ENCODE results near the gene SLMAP.

Gene SLMAP

GRCh38 chr3:57889807-57890206 is 133.7 kb downstream of the SLMAP start:
- DNase-seq (ENCODE audit: low spot score): no peak
- TF ChIP-seq, protein P1, sequence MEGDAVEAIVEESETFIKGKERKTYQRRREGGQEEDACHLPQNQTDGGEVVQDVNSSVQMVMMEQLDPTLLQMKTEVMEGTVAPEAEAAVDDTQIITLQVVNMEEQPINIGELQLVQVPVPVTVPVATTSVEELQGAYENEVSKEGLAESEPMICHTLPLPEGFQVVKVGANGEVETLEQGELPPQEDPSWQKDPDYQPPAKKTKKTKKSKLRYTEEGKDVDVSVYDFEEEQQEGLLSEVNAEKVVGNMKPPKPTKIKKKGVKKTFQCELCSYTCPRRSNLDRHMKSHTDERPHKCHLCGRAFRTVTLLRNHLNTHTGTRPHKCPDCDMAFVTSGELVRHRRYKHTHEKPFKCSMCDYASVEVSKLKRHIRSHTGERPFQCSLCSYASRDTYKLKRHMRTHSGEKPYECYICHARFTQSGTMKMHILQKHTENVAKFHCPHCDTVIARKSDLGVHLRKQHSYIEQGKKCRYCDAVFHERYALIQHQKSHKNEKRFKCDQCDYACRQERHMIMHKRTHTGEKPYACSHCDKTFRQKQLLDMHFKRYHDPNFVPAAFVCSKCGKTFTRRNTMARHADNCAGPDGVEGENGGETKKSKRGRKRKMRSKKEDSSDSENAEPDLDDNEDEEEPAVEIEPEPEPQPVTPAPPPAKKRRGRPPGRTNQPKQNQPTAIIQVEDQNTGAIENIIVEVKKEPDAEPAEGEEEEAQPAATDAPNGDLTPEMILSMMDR (IDR thresholded peaks at IDR 0.05; ENCODE audit: extremely low read depth, missing control alignments): no peak

- no peak for DNase-seq (ENCODE audit: low spot score)
- TF ChIP-seq, protein P1 (IDR thresholded peaks at IDR 0.05; ENCODE audit: extremely low read depth, missing control alignments): no peak
Observed at GRCh38 chr3:57890874-57891273, 134.8 kb downstream of the SLMAP start.

GRCh38 chr3:57892423-57892822 is 136.3 kb downstream of the SLMAP start:
- DNase-seq (ENCODE audit: low spot score): no peak

GRCh38 chr3:57893156-57893555 is 137.0 kb downstream of the SLMAP start:
- TF ChIP-seq, protein P1 (IDR thresholded peaks at IDR 0.05; ENCODE audit: extremely low read depth, missing control alignments): no peak
- no peak for DNase-seq (ENCODE audit: low spot score)

More at GRCh38 chr3:57892423-57892822, 136.3 kb downstream of the SLMAP start:
- TF ChIP-seq, protein P1 (IDR thresholded peaks at IDR 0.05; ENCODE audit: extremely low read depth, missing control alignments): no peak

DNA sequence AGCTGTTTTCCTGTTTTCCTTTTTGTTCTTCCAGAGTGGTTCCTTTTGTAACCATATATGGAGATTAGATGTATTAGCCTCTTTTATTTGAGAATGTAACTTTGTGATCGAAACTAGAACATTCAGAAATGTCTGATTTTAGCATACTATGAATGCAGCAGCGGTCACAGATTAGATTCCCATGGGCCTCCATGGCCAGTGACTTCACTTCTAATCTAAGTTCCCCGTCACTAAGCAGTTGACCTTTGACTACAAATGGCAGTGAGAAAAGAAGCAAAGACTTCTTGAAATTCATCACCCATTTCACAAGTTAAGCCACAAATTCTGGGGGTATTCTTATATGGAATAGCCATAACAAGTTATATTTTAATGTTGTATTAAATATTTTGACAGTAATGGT is 137.6 kb downstream of the SLMAP start:
- DNase-seq (ENCODE audit: low spot score): no peak
- TF ChIP-seq, protein P1 (IDR thresholded peaks at IDR 0.05; ENCODE audit: extremely low read depth, missing control alignments): no peak

DNA sequence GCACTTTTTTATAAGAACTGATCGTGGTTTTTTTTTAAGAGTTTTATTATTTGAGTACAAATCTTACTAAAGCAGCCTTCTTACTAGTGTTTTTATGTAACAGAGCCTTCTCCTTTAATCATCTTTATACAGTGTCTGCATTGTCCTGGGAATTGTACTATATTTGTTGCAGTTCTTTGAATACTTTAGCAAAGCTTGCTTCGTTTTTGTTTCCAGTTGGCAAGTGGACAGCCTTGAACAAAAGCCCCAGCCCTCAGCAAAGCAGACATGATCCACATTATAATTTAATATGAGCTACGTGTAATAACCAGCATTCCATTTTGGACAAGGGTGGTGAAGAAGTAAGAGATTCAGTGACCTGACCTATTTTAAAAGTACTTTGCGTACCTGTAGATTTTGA is 139.9 kb downstream of the SLMAP start:
- TF ChIP-seq, protein P1 (IDR thresholded peaks at IDR 0.05; ENCODE audit: extremely low read depth, missing control alignments): no peak
- DNase-seq (ENCODE audit: low spot score): no peak

GRCh38 chr3:57896691-57897090 is 140.6 kb downstream of the SLMAP start:
- TF ChIP-seq, protein P1 (IDR thresholded peaks at IDR 0.05; ENCODE audit: extremely low read depth, missing control alignments): no peak

More at GRCh38 chr3:57896691-57897090, 140.6 kb downstream of the SLMAP start:
- no peak for DNase-seq (ENCODE audit: low spot score)

Measured in GM20000 (cell line).